ENCODE measurements around the gene CDKAL1.

The CDKAL1 gene

DNA sequence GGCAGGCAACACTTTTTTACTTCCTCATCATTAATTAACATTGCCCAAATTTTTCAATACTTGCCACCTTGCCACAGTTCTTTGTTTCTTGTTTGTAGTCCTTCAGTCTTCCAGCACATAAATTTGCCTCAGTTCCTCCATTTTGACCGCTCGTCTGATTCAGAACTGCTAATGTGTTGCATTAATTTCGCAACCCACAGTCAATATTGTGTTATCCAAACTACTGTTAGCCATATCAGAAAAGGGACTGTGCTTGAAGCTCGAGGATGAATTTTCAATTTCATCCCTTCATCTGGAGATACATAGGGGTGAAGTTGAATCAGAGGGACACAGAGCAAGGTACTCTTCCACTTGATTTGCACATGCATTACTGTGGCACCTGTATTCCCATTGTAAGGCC lies 421.5 kb downstream of the CDKAL1 start:
- no peak for DNase-seq (ENCODE audit: low read depth in 2 of 2)

DNA sequence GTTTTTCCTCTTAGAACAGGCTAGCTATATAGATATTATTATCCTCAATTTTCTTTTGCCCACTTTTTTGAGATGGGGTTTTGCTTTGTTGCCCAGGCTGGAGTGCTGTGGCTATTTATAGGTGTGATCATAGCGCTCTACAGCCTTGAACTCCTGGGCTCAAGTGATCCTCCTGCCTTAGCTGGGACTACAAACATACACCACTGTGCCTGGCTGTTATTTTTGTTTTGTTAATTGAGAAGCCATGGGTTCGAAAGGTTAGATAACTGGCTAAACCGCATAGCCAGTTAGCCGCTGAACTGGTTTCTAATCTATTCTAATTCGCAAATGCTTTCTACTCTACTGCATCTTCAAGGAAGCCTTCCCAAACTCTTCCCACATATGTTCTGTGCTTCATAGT lies 425.8 kb downstream of the CDKAL1 start:
- DNase-seq (ENCODE audit: low read depth in 2 of 2): no peak

DNA sequence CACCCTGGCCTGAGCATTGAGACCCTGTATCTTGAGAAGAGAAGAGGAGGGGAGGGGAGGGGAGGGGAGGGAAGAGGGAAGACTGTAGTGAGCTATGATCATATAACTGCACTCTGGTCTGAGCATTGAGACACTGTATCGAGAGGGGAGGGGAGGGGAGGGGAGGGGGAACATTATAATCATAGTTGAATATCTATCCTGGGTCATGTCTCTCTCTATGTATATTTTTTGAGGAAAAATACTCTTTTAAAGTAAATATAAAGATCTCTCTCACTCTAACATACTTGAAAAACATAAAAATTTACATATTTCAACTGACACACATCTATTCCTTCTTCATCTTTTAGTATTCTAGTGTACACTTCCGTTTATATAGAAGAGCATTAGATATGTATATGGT lies 431.0 kb downstream of the CDKAL1 start:
- DNase-seq (ENCODE audit: low read depth in 2 of 2): no peak

DNA sequence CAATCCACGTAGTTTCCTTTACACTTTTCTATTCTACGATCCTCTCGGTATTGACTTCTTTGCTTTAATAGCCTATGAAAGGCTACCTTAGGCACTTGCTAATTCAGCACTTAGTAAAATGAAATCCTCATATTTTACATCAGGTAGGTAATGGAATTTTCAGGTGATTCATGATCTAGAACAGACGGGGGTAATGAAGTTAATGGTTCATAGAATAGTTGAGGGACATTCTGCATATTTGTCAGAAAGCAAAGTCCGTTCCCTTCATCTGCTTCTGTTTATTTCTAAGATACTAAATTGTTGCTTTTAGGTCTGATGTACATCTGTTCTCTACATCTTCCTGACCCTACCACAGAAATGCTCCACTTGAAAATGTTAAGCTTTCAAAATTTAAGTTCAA lies 431.7 kb downstream of the CDKAL1 start:
- DNase-seq (ENCODE audit: low read depth in 2 of 2): no peak

DNA sequence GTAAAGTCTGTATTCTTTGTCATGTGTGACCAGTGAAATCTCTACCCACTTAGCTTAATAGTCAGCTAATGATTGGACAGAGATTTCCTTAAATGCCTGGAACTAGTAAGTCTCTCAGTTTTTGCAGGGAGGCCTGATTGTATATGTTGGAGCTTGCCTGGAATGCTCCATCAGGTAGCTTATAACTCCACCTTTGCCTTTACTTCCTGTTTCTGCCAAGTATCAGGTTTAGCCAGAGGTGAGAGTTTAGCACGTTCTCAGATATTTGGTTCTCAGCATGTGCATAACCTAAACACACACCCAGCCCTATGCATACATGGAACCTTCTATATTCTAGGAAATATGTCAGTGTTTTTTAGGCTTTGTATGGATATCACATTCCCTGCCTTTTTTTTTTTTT lies 435.3 kb downstream of the CDKAL1 start:
- no peak for DNase-seq (ENCODE audit: low read depth in 2 of 2)

DNA sequence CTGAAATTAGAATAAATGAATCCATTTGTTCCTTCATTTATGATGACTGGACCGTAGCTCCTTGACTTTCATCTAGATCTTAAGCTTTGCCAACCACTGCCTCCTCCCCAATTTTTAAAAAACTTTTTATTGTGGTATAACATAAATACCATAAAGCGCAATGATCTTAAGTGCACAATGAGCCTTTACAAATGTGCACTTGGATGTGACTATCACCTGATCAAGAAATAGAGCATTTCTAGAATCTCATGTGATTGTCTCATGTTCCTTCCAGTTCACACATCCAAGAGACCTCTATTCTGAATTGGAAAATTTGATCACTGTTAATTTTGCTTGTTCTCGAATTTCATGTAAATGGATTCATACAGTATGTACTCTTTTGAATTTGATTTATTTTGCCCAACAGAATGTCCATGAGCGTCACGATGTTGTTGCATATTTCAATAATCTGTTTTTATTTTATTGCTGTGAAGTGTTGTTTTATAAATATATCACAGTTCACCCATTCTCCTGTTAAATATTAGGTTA lies 442.2 kb downstream of the CDKAL1 start:
- DNase-seq (ENCODE audit: low read depth in 2 of 2): no peak

DNA sequence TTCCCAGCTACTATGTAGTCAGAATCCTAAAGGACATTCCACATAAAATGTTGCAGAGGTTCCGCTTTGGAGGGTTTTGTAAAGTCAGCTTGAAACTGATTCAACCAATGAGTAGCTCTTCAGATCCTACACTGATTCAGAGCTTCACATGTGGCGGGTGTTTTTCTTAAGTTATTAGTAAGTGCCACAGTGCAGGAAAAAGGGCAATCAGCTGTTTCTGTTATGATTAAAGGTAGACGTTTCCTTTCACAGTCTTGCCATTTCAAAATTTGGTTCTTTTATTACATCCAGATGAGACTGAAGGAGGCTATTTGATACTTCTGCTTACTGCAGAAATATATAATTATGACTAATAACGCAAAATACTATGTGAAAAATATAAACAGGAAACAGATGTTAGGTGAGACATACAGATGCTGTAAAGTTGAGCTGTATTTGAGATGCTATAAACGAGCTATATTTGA lies 443.9 kb downstream of the CDKAL1 start:
- no peak for DNase-seq (ENCODE audit: low read depth in 2 of 2)

DNA sequence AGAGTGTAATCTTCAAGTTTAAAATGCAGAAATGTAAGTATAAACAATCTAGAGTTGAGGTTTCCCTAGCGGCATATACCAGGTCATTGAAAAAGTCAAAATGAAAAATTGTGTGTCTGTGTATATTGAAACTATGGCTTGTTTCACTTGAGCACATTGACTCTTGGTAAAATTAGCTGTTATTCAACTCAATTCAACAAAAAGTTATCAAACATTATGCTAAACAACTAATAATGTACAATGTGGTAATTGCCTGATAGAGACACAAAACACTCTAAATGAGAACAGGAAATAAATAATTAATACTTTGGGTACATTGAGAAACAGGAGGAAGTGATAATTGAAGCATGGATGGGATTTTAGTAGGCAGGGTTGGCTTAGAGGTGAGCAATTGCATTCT lies 444.8 kb downstream of the CDKAL1 start:
- no peak for DNase-seq (ENCODE audit: low read depth in 2 of 2)

DNA sequence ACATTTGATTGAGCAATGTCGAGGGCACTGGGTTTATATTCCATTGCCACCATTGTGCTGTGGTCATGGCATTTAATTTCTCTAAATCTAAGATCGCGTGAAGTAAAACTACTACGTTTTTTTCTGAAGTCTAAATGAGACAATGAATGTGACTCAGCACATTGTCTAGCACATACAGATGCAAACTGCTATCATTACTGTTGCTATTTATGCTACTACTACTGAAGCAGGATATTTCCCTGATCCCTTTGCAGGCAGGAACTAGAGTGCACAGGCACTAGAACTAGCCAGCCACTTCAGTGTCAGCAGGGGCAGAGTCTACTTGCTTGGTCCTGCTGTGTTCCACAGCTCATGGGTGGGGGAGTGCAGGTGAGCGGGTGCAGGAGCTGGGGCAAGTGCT lies 449.7 kb downstream of the CDKAL1 start:
- no peak for DNase-seq (ENCODE audit: low read depth in 2 of 2)

DNA sequence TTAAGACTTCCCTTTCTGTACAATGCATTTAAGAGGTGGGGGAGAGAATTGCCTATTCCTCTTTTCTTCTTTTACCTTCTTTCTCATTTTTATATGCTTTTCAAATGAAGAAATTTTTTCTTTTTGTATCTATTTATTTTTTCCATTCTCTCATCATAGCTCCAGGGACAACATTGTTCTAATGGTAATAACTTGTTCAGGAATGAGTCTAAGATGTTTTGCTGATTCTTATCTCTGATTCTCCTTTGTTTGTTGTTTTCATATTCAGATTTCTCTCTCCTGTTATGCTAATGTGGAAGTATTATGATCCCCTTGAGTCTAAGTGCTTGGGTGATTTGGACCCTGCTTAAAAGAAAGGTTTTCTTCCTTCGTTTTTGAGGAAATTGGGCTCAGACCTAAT lies 451.6 kb downstream of the CDKAL1 start:
- DNase-seq (ENCODE audit: low read depth in 2 of 2): no peak

DNA sequence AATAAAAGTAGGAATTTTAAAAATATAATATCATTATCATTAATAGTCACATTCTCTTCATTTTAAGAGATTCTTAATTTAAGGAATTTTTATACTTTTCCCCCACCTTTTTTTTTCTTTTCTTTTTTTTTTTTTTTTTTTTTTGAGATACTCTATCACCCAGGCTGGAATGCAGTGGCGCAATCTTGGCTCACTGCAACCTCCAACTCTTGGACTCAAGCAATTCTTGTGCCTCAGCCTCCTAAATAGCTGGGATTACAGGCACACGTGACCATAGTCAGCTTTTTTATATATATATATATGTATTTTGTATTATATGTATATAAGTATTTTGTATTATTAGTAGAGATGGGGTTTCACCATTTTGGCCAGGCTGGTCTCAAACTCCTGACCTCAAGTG lies 457.7 kb downstream of the CDKAL1 start:
- no peak for DNase-seq (ENCODE audit: low read depth in 2 of 2)

DNA sequence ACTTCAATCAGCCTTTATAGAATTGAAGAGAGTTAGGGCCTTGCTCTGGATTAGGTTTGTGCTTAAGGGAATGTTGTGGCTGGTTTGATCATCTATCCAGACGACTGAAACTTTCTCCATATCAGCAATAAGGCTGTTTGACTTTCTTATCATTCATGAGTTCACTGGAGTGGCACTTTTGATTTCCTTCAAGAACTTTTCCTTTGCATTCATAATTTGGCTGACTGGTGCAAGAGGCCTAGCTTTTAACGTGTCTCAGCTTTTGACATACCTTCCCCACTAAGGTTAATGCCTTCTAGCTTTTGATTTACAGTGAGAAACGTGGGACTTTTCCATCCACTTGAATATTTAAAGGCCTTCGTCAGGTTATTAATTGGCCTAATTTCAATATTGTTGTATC lies 461.8 kb downstream of the CDKAL1 start:
- DNase-seq (ENCODE audit: low read depth in 2 of 2): no peak

DNA sequence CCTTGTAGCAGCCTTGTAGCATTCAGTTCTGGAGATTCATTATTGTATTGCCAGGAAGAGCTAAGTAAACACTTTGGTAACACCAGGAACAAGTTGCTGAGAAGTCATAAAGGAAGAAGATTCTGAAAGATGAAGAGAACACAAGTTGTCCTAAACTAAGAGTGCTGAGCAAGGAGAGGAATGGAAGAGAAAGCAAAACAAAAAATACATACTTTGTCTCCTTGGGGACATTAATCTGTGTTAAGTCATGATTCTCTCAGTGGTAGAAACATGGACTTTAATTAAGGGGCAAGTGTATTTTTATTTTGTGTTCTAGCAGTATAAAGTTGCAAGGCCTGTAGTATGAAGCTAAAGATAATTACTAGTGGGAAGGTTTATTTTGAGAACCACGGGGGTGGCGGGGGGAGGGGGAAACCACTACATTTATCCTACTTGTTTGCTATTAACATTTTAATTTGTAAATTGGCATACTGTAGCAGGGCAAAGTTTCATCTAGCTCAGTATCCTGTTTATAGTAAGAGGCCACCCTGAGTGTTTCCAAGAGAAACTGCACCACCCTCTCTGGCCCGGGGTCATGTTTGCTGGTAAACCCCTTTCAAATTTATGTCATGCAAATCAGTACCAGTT lies 463.0 kb downstream of the CDKAL1 start:
- no peak for DNase-seq (ENCODE audit: low read depth in 2 of 2)

DNA sequence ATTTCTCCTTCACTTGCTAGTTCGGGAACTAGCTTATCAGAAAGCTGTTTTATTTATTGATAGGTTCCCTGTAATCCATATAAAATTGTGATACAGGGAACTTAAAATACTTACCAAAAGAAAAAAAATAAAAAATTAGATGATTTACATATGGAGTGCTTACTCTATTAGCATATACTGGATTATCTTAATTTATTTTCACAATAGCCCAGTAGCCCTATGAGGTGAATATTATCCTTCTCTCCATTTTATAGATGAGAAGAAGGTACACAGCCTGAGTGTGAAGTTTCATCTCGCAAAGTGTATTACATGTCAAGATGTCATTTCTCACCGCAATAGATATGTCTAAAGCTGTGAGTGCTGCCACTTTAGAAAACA lies 463.5 kb downstream of the CDKAL1 start:
- no peak for DNase-seq (ENCODE audit: low read depth in 2 of 2)

DNA sequence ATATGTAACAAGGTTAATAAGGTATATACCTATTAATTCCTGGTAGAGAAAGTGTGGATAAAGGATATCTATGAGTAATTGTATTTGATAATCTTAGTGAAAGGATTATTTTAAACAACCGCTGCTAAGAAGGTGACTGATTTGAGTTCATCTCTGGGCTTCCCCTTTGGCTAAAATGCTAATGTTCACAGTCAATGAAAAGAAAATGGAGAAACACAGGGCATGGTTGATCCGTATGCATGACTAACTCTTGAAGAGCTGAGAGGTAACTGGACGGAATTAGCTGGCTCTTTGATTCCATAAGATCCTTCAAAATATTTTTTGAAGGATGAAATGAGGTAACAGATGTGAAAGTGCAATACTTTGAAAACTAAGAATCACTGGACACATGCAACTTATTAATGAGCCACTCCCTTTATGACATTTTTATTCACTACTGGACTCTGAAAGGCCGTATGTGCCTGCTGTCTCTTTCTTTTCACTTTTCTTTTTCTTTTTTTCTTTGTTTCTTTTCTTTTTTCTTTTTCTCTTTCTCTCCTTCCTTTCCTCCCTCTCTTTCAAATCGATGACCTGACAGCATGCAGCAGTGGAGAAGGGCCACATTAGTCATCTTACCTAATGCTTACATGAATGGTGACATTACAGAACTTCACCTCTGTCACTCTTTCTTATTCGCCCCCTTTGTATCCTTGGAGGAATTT lies 464.6 kb downstream of the CDKAL1 start:
- no peak for DNase-seq (ENCODE audit: low read depth in 2 of 2)

DNA sequence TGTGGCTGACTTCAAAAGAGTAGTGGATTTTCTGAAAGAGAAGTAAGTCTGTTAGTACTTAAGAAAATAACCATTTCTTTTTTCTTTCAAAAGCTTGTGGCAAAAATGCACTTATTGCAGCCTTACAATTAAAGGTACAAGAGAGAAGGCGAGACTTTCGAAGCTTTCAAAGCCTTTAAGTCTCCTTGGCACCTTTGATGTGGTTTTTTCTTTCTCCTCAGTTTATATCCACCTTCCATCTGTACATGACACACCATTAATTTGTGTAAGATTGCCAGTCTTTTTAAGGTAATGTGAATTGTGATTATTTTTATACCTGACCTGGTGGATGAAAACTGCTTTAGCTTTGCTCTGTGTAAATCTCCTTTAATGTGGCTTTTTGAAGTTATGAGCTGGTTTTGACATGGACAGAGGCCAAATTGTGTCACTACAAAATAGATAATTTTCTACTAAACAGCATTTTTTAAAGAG lies 466.1 kb downstream of the CDKAL1 start:
- DNase-seq (ENCODE audit: low read depth in 2 of 2): no peak

DNA sequence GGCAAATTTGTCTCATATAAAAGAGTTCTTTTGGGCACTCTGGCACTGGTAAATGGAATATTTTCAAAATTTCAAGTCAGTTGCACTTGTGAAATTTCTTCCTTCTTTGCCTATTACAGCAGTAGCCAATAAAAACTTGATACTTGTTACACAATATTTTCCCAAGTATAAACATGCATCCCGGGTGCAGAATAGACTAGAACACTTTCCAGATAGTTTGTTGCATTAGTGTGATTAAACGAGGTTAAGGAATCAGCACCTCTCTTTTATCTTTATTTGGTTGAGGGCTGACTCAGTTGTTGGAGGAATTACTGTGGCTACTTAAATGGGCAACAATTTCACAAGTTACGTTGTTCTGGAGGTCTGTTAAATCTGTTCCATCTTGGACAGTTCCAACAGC lies 467.5 kb downstream of the CDKAL1 start:
- no peak for DNase-seq (ENCODE audit: low read depth in 2 of 2)

DNA sequence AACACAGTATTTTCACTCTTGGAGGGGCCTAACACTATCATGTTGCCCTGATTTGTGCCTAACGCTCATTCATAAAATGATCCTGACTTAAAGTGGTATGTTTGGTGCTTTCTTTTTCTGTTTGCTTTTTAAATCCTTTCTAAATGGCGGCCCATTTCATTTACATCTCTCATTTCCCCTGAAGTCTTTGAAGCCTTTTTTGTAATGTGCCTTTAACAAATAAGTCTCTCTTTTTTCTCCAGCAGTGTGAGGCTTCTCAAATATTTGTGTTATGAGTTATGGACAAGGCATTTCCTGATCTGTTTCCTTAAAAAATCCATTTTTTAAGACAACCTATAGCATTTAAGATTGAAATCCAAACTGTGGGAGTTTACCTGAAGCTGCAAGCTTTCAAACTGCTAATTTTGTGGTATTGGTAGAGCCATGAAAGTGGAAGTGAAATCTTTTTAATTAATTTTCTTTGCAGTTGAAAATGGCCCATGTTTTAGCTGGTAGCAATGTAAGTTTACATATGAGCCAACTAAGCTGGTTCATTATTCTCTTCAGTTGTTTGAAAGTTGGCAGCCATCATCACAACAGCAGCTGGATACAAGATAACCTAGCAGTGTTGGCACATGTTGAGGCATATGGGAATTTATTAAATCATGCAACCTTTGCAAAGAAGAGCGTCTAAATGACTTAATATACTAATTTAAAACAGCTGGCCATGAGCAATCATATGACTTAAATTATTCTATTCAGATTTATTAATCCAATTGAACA lies 469.7 kb downstream of the CDKAL1 start:
- DNase-seq (ENCODE audit: low read depth in 2 of 2): no peak

DNA sequence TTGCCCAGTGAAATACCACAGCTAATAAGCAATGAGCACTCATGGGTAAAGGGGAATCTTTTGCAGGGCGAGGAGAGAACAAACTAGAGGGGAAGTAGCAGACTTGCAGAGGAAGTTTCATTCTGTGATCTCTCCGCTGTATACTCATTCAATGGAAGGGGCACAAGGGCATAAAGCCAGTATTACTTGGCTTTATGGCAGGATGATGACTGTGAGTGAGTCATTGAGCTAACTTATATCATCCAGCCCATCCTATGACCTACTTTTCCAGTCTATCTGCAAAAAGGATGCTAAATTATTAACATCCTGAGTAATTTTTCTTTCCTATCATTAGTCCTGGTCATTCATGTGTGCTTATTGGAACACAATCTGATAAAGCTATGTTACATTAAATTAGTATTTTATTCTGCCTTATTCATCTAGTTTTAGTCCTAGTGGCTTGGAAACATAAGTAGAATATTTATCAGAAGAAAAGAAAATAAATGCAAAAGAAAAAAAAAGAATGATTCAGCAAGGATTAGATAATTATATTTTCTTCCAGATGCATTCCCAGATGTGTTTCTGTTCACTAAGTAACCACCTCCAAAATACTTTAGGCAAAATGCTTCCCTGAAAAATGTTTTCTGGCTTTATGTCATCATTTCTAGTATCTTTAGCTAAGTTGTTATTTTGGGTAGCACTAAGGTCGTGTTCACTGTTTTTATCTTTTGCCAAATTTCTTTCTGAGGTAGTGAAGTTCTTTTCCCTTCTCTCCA lies 471.7 kb downstream of the CDKAL1 start:
- no peak for DNase-seq (ENCODE audit: low read depth in 2 of 2)

DNA sequence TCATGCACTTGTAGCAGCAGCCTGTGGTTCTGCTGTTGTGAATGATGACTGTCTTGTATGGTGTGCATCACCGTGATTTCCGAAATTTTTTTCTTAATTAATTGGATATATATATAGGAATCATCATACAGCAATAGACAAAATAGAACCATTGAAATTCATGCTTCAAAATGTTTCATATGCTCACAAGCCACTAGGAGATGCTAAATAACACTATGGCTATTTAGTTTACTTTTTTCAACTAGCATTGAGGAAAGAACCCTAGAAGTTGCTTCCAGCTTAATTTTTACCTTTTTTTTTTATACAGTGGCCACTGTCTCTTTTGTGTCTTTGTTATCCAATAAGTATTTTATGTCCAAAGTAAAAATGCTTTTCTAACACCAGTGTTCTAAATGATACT lies 485.4 kb downstream of the CDKAL1 start:
- no peak for DNase-seq (ENCODE audit: low read depth in 2 of 2)

DNA sequence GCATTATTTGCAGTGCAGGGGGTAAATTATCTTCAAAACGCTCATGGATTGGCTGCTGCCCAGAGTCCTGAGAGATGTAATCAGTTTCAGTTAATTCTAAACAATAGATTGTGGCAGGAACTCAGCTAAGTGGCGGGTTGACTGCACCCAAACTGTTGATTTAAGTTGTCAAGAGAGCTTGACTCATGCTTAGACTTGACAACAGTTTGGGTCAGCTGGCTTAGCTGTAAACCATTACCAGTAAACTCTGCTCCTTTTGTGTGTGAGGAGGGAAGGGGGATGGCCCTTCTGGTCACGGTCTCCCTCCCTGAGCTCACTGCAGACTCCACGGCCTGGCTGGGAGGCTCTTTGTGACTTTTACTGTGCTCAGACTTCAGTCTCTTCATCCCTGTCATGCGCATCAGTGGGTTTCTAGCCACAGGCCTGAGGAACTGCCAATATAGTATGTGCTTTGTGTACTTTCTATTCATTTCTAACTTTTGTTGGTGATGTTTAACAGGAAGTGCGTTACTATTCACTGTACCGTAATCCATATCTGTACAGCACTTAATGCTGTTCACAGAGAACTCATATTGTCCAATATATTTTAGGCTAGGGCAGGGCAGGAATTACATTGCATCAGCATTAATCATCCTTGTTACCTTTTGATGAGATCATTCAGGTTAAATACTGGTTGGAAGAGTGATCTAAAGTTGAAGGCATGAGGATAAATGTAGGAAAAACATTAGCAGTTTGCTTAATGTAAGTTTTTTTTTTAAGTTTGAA lies 488.3 kb downstream of the CDKAL1 start:
- DNase-seq (ENCODE audit: low read depth in 2 of 2): no peak

Measured in stimulated activated CD8-positive, alpha-beta memory T cell treated with anti-CD3 and anti-CD28 coated beads, Interleukin-7, amount 100 ng/mL, for 4 hours (primary cell).